Medulla oblongata (tissue), 1 donor: ENCODE results near the gene PROP1.
A peak's percentile ranks its signal among the peaks of the same experiment; 100 is the strongest.
"Not testable (repeated sequence)": the region's sequence is repeated elsewhere in the genome, so short reads cannot be mapped to it uniquely, and the experiment has no call there.

Source experiments
- DNase-seq: peaks from one replicate; pipeline ENCODE4 v3.0.0-alpha.2; 2015; ENCODE audit errors: extremely low spot score

PROP1 gene

GRCh38 chr5:177982956-177983355 lies 13.1 kb downstream of the PROP1 start:
- DNase-seq = no peak

- no peak for DNase-seq
Measured at GRCh38 chr5:177982072-177982727, 13.8 kb downstream of the PROP1 start.

GRCh38 chr5:177981296-177982071 lies 14.6 kb downstream of the PROP1 start:
- DNase-seq = no peak

DNA sequence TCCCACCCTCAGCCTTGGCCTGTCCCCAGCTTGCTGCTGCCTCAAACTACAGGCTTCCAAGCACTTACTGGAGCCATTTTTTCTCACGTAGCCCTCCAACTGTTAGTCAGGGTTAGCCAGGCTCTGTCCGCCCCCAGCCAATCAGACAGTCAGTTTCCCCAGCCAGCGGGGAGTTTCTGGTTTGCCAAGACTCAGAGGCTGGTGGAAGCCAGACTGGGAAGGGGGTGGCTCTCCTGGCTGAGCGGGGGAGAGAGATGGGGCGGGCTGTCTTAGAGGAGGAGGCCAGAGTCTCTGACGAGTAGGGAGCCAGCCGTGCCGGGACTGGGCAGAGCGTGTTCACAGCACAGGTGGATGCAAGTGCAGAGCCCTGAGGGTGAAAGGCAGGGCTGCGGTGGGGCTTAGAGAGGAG lies 15.3 kb downstream of the PROP1 start:
- DNase-seq = peak; percentile 4

DNA sequence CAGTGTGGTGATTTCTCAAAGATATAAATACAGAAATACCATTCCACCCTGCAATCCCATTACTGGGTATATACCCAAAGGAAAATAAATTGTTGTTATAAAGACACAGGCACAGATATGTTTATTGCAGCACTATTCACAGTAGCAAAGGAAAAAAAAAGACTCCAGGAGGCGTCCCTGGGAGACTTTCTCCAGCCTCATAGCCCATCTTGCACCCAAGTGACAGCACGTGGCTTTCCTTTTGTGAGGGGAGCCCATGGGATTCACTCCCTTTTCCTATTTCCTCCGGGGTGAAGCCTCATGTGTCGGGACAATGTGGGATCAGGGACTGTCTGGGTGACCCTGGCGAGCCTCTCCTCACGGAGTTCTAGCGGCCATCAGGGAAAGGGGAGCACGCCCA lies 18.4 kb downstream of the PROP1 start:
- DNase-seq = not testable (repeated sequence)

DNA sequence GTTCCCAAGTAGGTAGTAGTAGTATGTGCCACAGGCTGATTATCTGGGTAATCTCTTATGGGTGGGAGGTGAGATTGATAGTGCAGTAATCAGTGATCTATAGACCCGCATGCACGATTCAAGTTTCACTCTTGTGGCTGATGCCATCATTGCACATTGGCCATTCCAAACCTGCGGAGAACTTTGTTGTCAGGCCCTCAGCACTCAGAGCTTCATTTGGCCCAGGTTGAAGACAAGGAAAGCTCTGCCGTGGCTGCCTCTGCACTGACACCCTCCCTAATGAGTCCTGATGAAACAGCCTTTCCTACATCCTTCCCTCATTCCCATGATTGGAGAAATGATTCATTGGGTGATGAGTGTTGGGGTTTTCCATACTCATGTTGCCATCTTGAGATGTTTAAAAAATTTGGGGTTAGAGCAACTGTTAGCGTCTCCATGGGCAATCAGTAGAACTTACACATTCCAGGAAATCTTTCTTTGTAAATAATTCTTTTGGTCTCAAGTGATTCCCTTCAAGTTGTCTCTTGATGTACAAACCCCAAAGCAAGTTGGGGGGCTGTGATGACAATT lies 22.9 kb downstream of the PROP1 start:
- DNase-seq = no peak

DNA sequence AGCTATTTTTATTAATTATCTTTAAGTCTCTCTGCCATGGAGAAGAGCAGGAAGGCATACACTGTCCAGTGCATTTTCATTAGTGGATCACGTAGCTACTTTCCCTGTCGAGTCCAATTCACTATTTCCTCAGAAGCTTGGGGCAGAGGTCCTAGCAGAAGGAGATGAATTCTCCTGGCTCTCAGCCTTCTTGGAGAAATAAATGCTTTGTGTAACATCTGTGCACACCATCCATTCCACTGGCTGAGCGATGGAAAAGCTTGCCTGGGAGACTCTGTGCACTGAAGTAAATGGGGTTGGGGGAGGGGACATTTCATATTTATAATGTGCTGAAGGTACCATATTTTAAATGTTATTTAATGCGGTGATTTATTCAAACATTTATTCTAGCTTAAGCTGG lies 23.4 kb downstream of the PROP1 start:
- no peak for DNase-seq

GRCh38 chr5:177972014-177972413 lies 24.0 kb downstream of the PROP1 start:
- DNase-seq = not testable (repeated sequence)

- no peak for DNase-seq
Measured at GRCh38 chr5:177968661-177969211, 27.3 kb downstream of the PROP1 start.

GRCh38 chr5:177967221-177967887 lies 28.7 kb downstream of the PROP1 start:
- no peak for DNase-seq

GRCh38 chr5:177966839-177967166 lies 29.2 kb downstream of the PROP1 start:
- no peak for DNase-seq

DNA sequence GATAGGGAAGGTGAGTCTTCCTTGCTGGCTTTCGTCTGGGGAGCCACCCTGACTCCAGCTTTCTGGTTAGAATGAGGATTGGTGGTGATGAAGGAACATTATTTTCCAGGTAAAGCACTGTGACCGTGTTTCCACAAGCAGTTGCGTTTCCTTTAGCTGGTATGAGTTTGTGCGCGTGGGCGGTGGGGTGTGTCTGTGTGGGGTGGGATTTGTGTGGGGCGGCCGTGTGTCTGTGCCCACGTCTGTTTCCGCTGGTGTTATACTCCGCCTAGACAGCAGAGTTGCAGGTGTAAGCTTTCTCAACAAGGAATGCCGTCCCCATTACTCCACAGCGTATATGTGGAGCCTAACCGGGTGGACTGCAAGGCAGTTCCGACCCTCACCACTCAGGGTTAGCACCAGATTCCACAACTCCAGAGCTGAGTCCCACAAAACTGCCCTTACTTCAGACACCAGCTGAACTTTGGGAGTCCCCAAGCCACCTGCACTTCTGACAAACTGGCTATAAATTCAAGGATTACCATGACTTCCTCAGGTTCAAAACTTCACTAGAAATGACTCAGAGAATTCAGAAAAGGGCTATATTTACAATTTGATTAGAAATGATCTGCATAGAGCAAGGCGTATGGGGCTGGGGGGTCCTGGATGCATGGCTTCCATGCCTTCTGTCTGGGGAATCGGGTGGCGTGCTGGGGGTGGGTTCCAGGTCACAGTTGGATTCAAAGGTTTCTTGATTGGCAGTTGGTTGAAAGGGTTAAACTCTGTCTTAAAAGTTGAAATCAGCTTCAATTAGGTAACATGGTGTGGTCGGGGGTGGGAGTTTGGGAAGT lies 29.8 kb downstream of the PROP1 start:
- DNase-seq = no peak

DNA sequence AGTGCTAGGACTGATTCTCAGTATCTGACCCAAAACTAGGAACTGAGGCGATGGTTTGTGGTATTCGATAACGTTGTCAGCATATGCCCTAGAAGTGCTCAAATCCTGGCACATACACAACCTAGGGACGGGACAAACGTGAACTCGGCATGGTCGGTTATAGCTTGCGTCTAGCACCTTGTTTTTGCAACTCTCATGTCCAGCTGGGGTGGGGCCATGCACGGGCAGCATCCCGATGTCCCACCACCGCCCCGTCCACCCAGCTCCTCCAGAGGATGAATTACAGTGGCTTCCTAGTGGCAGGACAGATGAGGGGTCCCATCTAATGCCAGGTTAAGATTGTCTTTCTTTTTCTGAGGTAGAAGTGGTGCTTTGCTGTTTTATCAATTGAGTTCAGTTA lies 31.6 kb downstream of the PROP1 start:
- no peak for DNase-seq

GRCh38 chr5:177963966-177964365 lies 32.1 kb downstream of the PROP1 start:
- no peak for DNase-seq

DNA sequence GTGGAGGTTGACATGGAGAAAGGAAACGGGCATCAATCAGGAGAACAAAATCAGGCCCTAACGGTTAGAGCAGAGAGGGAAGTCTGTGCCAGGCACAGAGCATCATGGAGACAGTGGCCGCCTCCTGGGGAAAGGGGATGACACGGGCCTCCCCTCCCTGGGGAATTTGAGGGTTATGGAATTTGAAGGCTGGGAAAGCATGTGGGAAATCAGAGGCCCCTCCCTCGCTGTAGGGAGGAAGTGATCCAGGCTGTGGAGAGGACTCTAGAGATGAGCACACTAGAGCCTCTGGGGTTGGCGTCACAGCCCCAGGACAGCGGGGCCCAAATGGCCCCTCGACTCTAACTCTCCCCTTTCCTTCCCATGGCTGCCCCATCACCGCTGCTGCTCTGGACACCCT lies 36.7 kb downstream of the PROP1 start:
- DNase-seq = no peak

DNA sequence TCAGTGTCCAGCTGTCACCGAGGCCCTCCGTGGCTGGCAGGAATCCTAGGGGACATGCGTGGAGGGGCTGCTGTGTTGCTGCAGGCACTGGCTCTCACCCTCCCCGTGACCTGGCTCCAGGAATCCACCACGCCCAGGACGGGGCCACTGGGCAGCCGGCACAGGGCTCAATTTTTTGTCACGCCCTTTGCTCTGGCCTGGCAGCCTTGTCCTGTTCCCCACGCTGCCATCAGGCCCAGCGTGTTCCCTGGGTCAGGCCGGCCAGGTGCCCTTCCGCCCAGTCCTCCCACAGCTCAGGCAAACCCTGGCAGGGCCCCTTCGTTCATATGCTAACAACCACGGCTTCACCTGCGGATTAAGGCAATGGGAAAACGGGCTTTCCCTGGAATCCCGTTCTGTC lies 37.3 kb downstream of the PROP1 start:
- no peak for DNase-seq

DNA sequence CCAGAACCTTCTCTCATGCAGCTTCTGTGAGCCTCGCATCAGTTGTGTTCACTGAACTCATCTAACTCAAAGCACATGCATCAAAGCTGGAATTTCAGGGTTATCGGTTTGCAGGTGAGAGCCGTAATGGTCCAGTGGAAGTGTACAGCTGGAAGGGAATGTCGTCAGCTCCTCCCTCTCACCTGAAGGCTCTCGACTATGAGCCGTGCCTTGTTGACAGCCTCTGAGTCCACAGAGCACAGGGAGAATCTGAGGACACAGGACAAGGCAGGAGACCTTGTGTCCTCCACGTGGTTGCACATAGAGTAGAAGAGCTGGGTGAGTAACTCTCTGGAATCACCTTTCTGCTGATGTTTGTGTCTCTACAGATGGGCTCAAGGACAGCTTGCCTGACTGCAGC lies 38.8 kb downstream of the PROP1 start:
- no peak for DNase-seq

DNA sequence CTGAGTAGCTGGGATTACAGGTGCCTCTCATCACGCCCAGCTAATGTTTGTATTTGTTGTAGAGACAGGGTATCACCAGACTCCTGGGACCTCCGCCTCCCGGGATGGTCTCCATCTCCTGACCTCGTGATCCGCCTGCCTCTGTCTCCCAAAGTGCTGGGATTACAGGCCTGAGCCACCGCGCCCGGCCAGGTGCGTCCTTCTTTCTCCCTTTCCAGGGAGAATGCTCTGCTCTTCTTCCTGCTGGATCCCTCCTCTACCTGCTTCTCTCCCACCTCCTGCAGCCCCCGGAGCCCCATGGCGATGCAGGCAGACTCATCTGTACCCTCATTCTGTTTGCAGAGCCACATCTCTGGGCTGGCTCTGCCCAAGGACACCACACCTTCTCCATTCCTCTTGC lies 42.9 kb downstream of the PROP1 start:
- DNase-seq = not testable (repeated sequence)

GRCh38 chr5:177949656-177950055 lies 46.4 kb downstream of the PROP1 start:
- DNase-seq = not testable (repeated sequence)

GRCh38 chr5:177949065-177949464 lies 47.0 kb downstream of the PROP1 start:
- not testable (repeated sequence) for DNase-seq

DNA sequence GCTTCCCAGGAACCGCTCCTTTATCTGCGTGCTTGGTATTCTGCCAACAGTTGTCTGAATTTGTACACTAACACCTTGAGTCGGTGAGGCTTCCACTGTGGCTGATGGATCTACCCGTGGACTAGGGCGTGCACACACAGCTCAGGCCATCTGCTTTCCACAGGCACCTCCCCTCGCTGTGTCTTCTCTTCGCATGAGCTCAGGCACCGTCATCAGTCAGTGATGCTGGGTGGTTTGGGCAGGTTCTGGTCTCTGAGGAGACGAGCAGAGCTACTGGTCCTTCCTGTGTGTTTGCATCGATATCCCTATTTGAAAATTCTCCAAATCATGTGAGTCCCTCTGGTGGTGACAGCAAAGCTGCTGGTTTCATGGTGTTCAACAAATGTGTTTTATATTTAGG lies 48.1 kb downstream of the PROP1 start:
- not testable (repeated sequence) for DNase-seq
